RPMI8226 (cell line): ENCODE results near the gene GAST.

Experiments used
- DNase-seq: peaks from one replicate; pipeline ENCODE4 v3.0.0-alpha.2; 2015

Gene GAST

DNA sequence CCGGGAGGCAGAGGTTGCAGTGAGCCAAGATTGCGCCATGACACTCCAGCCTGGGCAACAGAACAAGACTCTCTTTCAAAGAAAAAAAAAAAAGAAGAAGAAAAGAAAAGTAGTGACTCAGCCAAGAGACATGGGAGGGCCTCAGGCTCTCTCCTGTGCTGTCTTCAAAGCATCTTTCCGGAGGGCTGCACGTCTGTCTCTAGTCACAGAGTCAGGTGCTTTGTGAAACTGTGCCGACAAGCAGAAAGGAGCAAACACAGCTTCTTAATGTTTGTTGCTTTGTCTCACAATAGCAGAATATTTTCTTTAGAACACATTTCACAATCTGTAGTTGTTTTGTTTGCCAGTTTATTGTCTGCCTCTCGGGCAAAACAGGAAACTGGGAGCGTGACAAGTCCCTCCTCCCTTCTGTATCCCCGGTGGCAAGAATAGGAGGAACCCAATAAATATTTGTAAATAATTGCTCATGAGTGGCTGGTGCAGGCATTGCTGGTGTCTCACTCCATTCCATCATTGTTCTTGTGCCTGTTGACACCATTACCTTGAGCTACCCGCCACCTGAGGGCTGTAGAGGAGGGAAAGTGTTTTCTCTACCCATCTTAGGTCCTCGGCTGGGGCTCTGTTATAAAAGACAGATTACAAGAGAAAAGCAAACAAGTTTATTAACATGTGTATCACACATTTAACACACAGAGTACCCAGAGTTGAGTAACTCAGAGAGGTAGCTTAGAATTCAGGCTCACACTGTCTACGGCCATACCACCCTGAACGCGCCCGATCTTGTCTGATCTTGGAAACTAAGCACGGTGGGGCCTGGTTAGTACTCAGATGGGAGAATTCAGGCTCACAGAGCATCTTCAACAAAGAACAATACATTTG lies 5.5 kb downstream of the GAST start:
- DNase-seq, result peak; percentile 55

DNA sequence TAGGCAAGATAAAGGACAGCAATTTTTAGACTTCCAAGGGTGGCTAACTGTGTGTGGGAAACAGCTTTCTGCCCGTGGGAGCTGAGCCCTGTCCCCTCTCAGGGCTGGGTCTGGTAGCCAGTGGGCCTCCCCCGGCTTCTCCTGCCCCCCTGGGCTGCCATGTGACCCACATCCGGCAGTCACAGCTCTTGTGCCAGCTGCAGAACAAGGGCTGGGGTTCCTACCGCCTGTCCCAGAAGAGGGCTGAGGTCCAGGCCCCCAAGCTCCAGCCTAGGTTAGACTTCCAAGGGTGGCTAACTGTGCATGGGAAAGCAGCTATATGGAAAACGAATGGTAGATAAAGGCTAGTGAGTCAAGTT lies 6.1 kb downstream of the GAST start:
- no peak for DNase-seq

DNA sequence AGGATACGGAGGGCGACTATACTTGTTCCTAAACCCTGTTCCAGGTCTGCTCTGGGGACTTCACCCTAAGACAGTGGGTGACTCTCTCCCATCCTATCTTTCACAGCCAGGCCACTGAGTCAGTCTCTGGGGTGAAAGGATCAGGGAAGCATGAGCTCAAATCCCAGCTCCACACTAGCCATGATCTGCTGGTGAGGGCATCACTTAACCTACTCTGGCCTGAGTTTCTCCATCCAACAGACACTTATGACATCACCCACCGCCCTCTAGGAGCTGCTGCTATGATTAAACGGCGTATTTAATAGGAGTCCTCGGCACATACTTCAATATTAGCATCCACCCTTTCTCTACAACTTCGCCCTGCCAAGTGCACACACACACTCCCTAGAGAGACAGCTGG lies 10.1 kb downstream of the GAST start:
- no peak for DNase-seq

DNA sequence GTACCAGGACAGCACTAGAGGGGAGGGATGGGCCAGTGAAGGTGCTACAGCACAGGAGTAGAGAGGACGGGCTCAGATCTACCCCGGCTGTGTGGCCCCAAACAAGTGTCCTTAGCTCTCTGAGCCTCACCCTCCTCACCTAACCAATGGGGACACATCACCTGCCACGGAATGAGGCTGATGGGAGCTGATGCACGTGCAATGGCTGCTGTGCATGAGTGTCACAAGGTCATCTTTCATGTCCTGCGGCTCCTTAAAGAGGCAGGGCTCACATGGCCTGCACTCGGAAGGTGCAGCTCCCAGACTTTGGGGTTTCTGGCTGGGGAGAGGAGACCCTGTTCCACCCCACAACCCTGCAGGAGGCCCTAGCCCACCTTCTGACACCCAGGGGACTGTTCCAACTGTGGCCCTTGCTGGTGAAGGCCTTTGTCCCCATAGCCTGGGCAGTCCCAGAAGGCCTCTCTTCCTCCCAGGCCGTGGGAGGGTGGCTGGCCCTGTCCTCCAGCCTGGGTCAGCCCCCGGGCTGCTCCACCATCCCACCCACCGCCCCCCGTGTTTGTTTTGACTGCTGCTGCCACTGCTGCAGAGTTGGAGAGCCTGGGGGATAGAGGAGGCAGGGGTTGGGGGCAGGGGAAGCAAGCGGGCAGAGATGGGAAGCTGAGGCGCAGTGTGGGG lies 11.8 kb downstream of the GAST start:
- no peak for DNase-seq

DNA sequence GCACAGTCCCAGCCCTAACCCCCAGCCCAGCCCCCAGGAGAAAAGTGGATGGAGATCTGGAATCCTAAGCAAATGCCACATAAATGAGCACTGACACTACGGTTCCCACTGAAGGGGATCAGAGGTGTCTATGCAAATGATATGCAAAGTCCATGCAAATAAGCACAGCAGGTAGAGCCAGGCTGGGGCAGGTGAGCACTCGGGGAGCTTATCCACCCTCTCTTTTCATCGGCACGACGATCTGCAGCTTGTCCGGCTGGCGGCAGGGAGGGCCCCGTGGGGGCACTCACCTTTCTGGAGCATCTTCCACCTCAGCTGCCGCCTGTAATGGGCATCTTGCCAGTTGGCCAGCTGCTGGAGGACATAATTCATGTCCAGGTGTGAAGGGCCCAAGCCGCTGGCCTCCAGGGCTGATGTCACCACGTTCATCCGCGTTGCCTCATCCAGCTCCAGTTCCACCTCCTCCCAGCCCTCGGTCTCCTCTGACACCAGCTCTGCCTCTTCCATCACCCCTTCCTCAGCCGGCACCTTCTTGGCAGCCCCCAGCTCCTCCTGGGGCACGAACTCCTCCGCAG lies 12.4 kb downstream of the GAST start:
- no peak for DNase-seq

DNA sequence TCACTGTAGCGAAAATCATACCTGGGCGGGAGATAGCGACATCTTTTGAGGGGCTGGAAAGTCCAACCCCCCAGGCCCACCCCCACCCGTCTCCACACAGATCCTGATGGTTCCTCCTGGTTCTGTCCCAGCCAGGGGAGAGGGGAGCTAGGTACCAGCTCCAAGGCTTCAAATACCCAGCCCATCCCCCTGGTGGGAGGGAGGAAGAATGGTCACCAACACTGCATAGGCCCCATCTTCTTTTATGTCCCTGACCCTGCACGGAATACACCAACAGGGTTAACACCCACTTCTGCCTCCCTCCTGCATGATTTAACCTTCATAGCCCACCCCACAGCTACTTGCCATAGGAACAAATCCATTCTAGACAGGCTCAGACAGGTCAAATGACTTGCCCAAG lies 13.0 kb downstream of the GAST start:
- no peak for DNase-seq

DNA sequence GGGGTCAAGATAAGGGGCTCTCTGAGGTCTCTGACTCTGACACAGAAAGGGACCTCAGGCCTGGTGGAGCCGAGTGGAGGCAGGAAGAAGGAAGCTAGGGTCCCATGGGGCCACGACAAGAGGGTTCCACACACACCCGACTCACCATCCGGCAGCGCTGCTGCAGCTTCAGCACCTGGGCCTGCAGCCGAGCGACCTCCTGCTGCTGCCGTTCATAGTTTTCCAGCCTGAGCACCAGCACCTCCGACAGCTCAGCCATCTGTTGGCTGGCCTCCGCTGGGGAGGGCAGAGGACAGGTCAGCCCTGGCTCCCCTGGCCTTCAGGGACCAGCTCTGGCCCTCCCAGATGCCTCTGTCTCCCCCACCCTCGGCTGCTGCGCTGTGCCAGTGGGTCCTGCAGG lies 15.9 kb downstream of the GAST start:
- DNase-seq, result no peak

DNA sequence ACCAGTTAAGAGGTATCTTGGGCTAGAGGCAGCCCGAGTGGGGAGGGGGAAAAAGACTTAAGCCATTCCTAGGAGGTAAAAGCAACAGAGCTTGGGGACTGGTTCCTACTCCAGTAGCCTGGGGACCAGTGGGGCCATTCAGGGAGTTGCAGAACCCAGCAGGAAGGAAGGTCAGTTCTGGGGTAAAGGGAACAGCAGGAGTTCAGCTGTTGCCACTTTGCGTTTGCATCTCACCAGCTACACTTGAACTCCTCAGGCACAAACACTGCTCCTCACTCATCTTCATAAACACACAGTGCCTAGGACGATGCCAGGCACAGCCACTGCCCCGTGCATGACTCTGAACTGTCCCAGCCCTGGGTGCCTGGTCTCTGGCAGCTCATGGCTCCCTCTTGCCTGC lies 18.3 kb downstream of the GAST start:
- peak; percentile 41 for DNase-seq

DNA sequence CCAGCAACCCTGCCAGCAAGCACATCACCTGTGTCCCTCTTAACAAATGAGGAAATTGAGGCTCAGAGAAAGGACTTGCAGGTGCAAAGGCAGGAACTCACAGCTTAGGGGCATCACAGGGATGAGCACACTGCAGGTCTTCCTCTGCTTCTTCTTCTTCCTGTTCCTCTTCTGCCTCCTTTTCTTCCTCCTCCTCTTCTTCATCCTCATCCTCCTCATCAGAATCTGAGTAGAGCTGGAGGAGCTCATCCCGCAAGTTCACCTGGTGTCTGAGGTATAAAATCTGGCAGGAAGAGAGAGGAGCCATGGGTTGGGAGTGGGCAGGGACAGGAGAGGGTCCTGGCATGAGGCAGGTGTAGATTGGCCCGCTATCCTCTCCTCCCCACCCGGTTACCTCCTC lies 19.7 kb downstream of the GAST start:
- DNase-seq, result no peak

DNA sequence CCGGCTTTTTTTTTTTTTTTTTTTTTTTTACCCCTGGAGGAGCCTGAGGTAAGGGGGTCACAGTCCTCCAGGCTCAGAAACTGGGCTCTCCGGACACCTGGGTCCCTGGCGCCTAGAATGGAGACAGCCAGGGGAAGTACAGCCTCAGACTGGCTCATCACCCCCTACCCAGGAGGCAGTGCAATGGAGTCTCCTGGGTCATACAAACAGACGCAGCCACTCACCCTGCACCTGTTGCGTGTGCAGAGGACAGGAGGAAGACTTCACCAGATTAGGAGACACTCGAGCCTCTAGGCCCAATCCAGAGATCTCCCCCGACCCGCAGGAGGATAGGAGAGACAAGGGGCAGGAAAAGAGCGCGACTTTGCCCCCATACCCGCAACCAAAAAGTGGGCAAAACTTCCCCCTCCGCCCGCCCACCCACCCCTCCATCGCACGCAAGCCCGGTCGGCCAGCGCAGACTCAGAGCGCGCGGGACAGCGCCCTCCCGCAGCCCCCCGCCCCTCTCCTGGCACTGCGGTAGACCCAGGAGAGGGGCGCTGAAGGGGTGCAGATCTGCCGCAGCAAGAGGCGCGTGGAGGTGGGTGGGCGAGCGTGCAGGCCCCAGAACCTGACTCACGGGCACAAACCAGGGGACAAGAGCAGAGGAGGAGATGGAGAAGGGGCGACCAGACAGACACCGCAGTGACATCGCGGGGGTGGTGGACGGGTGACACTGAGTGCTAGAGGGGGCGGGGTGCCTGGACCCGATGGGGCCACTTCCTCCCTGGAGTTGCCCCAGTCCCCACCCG lies 21.4 kb downstream of the GAST start:
- no peak for DNase-seq

DNA sequence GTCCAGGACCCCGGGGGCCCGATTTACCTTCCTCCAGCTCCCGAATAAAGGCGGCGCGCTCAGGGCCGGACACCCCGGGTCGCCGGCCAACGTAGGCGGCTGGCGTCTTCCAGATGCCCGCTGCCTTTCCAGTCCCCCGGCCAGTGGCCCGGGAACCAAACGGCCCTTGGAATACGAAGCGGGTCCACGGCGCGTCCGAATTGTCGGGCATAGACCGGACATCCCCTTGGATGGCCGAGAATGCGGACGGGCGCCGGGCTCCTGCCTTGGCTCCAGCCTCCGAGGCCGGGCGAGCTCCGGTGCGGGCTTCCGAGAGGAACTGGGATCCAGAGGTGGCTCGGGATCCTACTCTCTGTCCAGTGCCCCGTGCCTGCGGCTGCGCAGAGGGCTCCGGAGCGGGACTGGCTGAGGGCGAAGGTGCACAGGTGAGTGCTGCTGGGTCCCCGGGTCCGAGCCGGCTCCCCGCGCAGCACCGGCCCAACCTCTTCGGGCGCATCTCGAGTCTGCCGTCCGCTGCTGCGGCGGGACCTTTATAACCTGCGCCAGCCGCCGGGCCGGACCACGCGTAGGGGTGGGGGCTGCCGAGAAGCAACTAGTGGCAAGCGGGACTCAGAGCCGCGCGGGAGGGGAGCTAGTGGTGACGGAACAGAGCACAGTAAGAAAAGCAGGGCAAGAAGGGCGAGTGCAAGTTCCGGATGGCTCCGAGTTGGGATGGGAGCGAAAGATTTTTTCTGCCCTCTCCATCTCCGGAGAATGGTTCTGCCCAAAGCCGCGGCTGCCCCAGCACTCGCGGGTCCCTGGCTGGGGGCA lies 22.2 kb downstream of the GAST start, which contains the start of gene HAP1:
TSS of gene HAP1 (minus strand) at position 505 of the 810 bp plus-strand sequence. CDS start at position 496, 9 bp downstream.
- DNase-seq, result peak; percentile 59

DNA sequence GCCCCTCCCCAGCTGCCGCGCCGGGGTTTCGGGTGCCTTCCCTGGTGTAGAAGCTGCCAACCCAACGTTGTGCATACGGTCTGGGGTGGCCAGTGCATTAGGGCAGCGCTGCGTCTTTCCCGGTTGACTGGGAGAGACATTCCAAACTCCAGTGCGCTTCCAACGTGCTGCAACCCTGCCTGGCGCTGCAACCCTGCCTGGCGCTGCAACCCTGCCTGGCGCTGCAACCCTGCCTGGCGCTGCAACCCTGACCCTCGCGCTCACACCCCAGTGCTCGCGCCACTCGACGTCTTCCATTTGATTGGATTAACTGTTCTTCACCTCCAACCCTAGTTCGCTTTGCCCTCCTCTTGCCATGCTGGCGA lies 22.8 kb downstream of the GAST start:
- no peak for DNase-seq

DNA sequence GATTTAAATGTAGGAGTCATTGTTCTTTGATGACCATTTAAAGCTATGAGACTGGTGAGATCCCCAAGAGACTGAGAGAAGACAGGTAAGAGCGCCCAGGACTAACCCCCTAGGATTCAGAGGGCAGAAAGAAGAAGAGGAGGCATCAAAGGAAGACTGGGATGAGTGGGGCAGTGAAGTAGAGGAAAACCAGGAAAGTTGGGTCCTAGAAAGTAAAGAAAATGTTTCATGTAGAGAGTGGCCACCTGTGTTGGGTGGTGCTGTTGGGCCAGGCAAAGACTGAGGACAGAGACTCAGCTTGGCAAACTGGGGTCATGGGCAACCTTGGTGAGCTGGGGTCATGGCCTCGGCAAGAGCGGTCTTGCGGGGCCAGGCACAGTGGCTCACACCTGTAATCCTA lies 23.6 kb downstream of the GAST start:
- DNase-seq, result no peak

DNA sequence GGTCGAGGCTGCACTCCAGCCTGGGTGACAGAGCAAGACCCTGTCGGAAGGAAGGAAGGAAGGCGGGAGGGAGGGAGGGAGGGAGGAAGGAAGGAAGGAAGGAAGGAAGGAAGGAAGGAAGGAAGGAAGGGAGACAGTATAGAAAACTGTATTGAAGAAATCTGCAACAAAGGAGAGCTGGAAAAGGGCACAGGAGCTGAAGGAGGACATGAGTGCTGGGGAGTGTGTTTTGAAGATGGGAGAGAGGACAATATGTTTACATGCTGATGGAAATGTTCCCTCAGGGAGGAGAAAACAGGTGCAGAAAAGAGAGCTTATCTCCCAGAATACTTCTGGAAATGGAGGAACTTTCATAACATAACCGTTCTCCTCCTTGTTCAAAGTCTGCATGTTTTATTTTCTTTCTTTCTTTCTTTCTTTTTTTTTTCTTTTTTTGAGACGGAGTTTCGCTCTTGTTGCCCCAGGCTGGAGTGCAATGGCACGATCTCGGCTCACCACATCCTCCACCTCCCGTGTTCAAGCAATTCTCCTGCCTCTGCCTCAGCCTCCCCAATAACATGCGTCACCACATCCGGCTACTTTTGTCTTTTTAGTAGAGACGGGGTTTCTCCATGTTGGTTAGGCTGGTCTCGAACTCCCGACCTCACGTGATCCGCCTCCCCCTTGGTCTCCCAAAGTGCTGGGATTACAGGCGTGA lies 25.0 kb downstream of the GAST start:
- DNase-seq, result no peak

DNA sequence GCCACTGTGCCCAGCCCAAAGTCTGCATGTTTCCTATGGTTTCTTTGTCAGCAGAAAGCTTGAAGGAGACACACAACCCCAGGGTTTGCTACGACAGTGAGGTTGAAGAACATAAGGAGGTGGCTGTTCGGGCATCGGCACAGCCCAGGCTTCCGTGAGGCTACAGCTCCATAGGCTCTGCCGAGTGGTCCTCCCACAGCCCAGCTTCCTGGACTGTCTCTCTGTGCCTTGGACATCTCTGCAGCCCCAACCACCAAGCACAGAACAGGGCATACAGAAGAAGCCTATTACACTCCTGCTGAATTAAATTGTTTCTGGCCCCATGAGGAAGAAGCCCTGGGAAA lies 25.5 kb downstream of the GAST start:
- DNase-seq, result peak; percentile 45

DNA sequence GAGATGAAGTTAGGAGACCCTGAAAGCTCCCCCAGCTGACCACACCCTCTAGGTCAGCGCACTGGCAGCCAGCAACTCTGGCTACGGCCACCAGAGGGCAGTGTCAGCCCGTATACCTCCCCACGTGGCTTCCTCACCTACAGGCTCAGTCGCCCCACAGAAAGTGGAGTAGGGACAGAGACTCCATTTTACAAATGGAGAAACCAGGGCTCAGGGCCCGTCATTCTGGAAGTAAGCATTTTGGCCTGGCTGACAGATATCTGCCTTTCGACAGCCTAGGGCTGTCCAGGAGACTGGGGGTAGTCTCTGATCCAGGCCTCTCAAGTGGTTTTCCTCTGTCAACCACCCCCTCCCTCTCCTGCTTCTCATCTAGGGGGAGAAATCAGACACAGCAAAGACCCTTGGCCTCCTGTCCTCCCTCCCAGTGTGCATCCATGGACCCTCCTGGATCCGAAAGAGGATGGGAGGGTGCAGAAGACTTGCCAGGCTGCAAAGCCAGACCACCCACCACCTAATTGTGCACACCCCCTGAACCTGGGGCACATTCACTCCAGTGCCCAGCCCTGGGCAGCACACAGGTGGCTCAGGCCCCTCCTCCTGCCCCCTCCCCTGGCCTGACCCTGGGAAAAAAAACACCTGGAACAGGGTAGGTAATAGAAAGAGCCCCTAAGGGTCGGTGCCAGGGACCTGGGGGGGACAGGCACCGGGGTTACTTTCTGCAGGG lies 26.1 kb downstream of the GAST start:
- peak; percentile 90 for DNase-seq

DNA sequence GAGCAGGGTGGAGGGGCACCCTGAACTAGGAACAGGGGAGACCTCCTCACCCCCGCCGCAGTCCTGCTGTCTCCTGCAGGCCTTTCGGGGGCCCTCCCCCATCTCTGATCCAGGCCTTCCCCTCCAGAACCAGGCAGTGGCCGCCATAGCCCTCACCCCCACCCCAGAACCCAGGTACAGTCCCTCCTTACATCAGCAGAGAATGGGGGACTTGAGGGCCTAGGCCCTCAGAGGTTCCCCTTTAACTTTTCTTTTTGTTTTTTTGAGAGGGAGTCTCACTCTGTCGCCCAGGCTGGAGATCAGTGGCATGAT lies 26.6 kb downstream of the GAST start:
- no peak for DNase-seq

DNA sequence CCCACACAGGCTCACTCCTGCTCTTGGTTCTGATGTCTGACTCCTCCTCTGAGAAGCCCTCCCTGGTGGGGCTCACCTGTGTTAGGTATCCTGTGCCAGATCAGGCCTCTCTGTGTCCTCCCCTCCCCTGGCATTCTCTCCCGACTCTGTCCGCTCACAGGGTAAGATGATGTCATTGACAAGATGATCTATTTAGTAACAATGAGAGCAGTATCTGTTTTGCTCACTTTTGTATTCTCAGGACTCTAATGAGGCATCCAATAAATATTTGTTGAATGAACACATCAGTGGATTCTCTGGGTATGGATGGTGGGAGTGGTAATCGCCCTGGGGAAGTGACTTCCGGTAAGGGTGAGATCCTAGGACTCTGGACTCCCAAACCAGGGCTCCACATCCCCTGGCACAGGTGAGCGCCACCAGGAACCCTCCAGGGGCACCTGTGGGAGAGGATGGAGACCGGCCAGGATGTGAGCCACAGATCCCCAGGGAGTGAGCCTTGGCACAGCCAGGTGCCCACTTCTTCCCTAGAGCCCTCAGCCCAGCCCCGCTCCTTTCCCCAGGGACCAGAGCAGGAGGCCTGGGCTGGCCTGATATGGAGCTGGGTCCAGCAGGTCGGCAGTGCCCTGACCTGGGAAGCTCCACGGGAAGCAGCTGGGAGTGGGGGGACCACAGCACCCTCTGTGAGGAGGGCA lies 27.7 kb downstream of the GAST start:
- DNase-seq, result no peak

DNA sequence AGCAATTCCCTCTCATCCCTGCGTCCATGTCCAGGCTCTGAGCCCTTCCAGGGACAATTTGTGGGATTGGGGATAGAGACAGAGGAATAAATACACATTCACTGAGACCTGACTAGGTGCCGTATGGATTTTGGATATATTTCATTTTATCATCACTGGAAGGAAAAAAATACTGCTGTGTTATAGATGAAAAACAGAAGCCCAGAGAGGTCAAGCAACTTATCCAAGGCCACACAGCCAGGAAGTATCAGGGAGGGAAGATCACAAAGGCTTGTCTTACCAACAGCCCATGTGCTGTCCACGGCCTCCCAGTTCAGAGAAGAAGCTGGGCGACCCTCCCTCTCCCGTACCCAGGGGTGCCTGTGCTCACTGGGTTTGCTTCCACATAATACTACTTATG lies 28.4 kb downstream of the GAST start:
- DNase-seq, result no peak

DNA sequence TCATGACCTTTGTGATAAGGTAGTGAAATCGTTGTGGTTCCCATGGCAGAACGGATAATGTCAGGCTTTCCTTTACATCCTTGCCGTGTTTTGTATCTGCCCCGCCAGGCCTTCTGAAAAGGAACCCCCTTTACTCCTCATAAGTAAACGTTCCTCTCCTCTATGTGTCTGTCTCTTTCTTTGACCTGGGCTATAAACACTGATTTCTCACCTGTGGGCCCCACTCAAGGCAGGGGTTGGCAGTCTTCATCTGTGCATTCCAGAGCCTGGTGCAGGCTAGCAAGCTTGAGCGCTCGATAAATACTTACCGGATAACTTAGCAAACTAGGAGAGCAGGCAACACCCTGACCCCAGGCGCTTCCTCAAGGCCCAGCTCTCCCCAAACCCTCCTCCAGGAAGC lies 29.6 kb downstream of the GAST start:
- DNase-seq, result no peak

DNA sequence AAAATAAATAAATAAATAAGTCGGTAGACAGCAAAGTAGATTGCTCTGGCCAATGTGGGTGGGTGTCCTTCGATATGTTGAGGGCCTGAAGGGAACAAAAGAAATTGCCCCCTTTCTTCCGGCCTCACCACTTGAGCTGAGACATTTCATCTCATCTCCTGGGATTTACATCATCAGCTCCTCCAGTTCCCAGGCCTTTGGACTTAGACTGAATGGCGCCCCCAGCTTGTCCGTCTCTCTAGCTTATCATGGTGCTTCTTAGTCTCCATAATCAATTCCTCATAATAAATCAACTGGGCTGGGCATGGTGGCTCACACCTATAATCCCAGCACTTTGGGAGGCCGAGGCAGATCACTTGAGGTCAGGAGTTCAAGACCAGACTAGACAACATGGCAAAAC lies 36.1 kb downstream of the GAST start:
- no peak for DNase-seq
